Hematopoietic multipotent progenitor cell (in vitro differentiated cells): ENCODE measurements around the gene NLRP1. TPM values are rescaled to one million over a fixed set of nuclear protein-coding genes. Genes with fewer than 3 reads are reported as not detected.

ENCODE experiments used
- DNase-seq, 3 donors: peaks; one replicate each; pipeline ENCODE4 v3.0.0-alpha.2; 2011 to 2015; ENCODE audit warnings: low read depth in 2 of 3, low spot score in 2 of 3
- total RNA-seq: library from RNA; depleted of rRNA; stranded (reverse); fragments of >200 nt; gene quantifications from one replicate; pipeline ENCODE4 v1.2.3, GENCODE V29; 2012

Gene NLRP1
- total RNA-seq, 1 donor = 28.8 TPM

- DNase-seq = no peak
Measured at GRCh38 chr17:5558815-5559785, 25.2 kb downstream of the NLRP1 start.

- no peak for DNase-seq
Measured at GRCh38 chr17:5557990-5558389, 26.3 kb downstream of the NLRP1 start.

- no peak for DNase-seq
Measured at GRCh38 chr17:5557485-5557884, 26.8 kb downstream of the NLRP1 start.

GRCh38 chr17:5555254-5555653 lies 29.1 kb downstream of the NLRP1 start:
- DNase-seq = no peak

DNA sequence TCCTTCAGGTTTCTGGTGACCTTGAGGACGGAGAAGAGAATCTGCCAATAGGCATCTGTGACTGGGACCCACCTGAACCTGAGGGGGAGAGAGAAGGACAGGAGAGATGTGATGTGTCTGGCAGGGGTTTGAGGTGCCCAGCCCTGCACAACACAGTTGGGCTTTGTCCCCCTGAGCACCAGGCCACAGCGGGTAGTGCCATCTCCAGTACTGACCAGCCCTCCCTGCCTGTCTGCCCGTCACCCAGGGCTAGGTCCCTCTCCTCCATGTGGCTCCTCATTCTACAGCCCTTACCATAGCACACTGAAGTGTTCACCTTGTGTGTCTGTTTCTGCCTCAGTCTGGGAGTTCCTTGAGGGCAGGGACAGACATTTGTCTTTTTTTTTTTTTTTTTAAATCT lies 30.8 kb downstream of the NLRP1 start:
- no peak for DNase-seq

- DNase-seq = no peak
Measured at GRCh38 chr17:5552841-5553240, 31.5 kb downstream of the NLRP1 start.

GRCh38 chr17:5545051-5545987 lies 39.0 kb downstream of the NLRP1 start:
- no peak for DNase-seq

DNA sequence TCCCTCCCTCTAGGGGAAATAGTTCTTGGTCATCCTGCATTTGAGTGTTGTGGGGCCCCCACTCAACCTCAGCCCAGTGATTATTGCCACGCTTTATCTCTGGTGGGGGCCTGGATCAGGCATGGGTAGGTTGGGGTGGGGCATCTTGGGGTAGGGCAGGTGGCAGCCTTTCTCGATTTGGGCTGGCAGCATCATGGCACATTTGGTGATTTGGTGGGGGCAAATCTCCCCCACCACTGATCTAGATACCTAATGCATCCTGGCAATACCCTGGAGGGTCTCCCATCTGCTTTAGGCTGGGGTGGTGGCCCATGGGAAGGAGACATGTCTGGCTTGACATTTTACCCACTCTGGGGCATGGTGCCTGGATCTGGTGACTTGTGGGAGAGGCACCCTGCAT lies 40.2 kb downstream of the NLRP1 start:
- DNase-seq = no peak

DNA sequence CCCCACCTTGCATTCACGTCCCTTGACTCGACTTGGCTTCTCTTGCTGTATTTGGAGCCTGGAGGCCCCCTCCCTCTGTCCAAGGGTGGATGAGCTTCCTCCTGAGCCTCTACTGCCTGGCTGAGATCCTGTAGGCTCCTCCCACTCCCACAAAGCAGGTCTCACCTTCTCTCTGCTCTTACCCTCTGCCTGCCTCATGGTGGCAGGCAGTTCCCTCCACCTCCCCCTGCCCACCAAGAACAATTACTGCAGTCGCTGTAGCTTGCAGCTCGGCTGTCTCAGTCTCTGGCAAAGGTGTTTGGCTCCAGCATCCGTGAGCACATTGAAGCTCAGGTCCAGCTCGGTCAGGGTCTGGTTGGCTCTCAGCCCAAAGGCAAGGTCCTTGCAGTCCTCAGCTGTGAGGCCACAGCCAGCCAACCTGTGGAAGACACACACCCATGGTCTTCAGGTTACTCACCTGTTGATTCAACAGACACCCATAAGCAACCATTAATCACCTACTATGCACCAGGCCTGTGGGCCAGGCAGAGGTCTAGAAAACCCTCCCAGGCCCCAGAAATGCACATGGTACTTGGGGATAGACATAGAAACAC lies 42.6 kb downstream of the NLRP1 start:
- DNase-seq = no peak

- DNase-seq = no peak
Measured at GRCh38 chr17:5540321-5540720, 44.0 kb downstream of the NLRP1 start.

- DNase-seq = no peak
Measured at GRCh38 chr17:5539286-5539685, 45.0 kb downstream of the NLRP1 start.

- DNase-seq = no peak
Measured at GRCh38 chr17:5536866-5537650, 47.3 kb downstream of the NLRP1 start.

DNA sequence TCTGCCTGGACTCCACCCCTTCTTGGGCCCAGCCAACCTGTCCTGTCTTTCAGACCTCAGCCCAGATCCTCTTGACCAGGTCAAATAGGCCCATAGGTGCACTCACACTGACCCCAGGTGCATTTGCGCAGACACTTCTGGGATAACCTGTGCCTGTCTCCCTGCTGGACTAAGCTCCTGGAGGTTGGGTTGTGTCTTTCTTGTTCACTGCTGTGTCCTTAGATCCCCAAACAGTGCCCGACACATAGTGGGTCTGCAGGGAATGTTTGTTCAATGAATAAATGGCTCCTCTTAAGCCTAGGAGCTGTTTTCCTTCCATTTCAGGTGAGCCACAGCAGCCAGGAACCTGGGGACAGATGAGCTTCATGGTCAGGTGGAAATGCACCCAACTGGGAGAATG lies 48.9 kb downstream of the NLRP1 start:
- DNase-seq = no peak

GRCh38 chr17:5533486-5534315 lies 50.6 kb downstream of the NLRP1 start:
- DNase-seq = no peak

- no peak for DNase-seq
Measured at GRCh38 chr17:5532581-5532980, 51.7 kb downstream of the NLRP1 start.

DNA sequence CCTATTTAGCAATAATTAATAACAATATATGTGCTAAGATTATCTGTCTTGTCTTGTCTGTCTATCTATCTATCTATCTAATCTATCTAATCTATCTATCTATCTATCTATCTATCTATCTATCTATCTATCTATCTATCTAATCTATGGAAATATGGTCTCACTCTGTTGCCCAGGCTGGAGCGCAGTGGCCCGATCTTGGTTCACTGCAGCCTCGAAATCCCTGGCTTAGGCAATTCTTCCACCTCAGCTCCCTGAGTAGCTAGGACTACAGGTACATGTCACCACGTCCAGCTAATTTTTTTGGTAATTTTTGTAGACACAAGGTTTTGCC lies 53.3 kb downstream of the NLRP1 start:
- DNase-seq = no peak

DNA sequence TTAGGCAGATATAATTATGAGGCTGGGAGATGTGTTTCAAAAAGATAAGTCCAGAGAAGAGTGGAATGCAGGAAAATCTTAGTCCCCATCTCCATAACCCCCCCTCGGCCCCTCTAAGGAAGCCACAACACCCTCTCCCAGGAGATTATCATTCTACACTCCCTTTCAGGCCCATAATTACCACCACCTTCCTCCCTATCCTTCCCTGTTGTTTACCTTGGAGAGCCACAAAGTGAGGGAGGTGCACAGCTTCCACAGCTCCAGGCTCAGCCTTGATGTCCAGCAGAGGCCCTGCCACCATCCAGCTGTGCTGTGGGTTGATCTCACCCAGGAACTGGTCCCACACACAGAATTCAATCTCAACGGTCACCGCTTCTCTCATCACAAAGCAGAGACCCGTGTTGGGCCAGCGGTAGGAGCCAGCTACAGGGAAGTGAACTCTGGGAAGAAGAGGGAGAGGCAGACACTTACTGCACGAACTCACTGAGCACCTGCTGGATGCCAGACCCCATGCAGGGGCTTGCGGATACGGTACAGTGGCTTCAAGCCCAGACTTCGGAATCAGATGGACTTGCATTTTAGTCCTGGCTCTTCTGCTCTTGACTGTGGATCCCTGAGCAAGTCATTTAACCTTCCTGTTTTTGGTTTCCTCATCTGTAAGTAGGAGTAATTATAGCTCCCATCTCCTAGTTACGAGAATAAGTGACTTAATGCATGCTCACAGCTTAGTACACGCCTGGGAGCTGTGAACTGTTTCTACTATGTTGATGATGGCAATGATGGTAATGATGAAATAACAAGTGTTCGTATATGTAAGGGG lies 53.8 kb downstream of the NLRP1 start:
- DNase-seq = no peak

DNA sequence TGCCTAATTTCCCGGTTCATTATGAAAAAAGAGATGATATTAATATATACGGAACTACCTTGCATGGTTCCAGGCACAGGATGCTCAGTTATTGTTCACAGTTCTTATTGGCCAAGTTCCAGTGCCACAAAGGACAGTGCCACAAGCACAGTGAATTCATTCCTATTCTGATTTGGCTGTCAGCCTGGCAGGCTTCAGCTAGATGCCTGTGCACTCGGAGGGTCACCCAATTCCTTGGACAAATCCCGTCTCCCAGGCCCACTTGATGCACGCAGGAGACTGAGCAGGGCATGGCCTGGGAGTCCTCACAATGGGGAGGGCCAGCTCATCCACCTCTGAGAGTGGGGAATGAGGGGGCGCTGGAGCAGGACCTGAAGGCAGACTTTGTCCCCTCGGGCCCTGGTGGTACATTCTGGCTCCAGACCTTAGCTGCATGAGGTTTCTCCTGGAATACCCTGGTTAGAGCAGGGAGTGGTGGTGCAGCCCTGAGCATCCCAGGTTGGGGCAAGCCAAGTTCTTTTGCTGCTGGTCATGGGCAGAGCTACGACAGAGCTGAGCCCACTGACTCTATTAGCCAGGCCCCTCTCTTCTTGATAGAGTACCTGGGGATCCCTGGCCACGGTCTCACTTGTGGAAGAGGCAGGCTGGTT lies 56.6 kb downstream of the NLRP1 start:
- no peak for DNase-seq
